Stimulated activated CD8-positive, alpha-beta memory T cell treated with anti-CD3 and anti-CD28 coated beads, Interleukin-7, amount 100 ng/mL, for 4 hours (primary cell): ENCODE results near the gene BRF1.
"Not testable (repeated sequence)": the region's sequence is repeated elsewhere in the genome, so short reads cannot be mapped to it uniquely, and the experiment has no call there.

Experiments used
- DNase-seq, 2 donors: peaks; one replicate each; pipeline ENCODE4 v3.0.0-alpha.2; 2020; ENCODE audit warnings: low read depth in 2 of 2

Gene BRF1

DNA sequence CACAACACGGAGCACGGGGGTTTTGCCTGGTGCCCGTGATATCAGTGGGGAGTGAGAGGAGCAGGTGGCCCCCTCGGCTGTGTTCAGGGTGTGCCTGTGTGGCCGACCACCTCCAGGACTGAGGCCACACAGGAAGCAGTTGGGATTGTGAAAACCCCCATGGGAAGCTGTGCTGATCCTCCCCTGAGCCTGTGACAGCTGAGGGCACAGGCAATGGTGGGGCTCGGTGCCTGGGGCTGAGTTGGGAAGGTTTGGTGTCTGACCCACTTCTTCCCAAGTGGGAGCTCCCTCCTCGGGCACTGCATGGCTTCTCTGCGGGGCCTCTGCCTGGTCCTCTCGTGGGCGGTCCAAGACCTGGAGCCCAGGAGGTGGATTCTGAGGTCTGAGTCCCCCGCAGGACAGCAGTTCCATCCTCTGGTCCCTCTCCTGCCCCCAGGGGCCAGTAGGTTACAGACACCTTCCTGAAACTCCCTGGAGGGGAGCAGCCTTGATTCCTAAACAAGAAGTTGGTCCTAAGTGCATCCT lies 31.6 kb upstream of the BRF1 start:
- no peak for DNase-seq

DNA sequence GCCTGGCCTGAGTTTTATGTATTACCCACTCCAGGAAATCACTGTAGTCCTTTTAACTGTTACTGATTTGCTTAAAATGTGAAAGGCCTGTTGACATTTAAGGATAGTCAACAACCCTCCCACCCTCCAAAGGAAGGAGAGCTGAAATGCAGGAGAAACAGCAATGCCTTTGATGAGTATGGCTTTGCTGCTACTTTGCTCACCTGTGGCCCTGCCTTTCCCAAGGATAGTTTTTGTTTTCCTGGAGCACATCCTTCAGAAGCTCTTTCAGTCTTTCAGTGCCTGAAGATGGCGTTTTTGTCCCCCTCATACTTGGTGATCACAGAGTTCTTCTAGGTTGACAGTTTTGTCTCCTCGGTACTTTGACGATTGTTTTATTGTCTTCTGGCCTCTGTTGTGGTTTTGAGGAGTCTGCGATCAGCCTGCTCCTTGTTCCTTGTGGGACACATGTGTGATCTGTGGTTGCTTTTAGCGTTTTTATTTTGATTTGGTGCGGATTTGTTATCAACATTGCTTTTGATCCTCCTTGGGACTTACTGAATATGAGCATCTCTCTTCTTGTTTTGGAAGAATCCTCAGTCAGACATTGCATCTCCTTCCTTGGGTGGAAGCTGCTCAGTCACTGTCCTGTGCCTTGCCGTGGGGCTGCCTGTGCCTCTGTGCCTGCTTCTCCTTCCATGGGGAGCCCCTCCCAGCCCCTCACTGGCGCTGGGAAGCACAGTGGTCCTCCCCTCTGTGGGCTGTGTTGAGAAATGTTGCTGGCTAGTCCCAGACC lies 31.0 kb upstream of the BRF1 start:
- DNase-seq = no peak

DNA sequence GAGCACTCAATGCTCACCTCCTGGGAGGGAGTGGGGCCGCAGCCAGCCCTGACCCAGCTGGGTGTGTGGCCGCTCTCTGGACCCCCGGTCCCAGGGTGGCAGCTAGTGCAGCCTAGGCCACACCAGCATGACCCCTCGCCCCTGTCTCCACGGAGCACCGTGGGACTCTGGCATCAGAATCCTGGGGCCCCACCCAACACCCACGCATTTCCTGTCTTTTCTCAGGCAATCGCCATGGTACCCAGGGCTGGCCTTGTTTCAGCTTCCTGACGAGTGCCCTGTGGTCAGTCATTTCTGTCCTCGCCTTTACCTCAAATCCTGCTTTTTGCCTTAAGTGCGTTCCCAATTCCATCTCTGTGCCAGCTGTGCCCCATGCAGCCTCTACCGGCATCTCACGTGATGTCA lies 29.7 kb upstream of the BRF1 start:
- no peak for DNase-seq

DNA sequence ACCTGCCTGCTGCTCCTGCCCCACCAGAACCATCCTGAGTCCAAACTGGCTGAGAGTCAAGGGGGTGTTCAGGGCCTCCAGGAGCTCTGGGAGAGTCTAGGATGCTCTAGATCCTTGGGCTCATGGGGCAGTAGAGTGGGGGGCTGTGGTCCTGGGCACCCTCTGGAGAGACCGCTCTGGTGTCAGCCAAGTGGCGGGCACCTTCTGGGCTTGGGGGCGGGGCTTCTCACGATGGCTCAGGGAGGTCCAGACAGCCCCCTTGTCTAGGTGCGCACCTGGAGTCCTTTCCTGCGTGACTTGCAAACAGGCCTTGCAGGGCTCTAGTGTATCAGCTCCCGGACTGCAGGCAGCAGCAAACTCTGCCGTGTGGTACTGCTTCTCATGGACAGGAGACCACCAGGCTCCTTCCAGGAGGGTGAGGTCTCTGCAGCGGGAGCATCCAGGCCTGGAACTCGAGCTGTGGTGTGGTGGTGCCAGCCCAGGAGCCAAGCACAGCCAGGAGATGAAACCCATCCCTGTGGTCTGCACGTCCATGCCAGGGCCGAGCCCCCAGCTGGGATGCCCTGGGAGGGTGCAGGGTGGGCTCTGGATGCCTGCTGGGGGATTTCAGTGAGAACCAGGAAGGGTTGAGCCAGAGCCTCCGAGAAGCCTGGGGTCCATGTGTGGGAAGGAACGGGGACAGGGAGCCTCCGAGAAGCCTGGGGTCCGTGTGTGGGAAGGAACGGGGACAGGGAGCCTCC lies 28.8 kb upstream of the BRF1 start:
- no peak for DNase-seq

DNA sequence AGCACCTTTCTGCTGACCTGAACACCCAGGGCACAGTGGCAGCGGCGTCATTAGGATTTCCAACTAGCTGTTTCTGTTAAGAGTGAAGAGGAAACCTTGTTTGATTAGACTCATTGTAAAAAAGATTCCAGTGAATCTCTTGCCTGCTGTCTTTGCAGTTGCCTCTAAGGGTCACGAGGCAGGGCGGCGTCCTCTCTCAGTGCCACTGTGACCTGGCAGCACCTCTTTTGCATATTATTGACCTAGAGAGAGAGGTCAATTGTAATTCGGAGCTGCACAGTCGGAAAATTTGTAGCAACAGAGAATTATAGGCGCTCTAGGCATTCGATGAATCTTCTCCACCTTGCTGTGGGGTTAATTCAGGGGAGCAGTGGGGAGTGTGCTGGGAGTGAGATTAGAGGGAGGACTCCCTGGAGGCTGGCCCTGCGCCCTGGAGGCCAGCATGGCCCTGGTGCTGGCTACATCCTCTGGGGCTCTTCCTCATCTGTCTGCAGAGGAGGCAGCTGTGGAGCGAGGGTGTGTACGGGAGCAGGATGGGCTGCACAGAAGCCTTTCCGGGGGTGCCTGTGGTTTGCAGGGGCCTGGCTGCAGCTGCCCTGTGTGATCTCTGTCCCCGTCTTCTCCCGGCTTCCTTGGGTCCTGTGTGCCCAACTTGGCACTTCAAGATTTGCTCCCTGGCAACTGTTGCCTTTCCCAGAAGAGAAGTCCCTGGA lies 28.0 kb upstream of the BRF1 start:
- no peak for DNase-seq

DNA sequence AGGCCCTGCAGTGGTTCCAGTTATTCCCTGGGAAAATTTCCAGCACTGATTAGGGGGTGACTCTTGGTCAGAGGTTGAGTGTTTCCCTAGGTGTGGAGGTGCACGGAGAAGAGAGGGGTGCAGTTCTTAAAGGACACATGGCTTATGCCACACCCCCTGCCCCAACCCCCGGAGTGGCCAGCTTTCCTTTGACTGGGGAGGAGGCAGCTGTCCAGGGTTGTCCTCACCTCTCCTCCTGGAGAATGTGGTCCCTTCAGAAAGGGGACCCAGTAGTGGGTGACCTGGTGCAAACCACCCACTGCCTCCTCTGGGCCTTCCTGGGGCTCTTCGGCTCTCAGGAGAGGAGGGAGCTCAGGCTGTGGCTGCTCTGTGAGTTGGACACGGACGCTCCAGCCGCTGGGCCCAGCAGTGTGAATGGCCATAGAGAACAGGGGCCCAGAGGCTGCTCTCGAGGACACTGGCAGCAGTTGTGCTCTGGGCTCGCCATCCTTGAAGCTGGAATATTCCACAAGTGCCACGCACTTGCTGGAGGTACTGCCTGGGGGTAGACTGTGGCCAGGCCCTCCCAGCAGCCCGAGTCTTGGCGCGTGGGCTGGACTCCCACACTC lies 27.4 kb upstream of the BRF1 start:
- no peak for DNase-seq

DNA sequence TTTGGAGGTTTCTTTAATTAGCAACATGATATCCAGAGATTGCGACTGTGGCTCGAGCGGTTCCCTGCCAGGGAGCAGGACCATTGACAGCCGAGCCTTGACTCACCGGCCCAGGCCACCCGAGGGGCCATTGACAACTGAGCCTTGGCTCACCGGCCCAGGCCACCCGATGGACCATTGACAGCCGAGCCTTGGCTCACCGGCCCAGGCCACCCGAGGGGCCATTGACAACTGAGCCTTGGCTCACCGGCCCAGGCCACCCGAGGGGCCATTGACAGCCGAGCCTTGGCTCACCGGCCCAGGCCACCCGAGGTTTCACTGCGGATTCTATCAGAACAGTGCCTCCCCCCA lies 26.9 kb upstream of the BRF1 start:
- not testable (repeated sequence) for DNase-seq

DNA sequence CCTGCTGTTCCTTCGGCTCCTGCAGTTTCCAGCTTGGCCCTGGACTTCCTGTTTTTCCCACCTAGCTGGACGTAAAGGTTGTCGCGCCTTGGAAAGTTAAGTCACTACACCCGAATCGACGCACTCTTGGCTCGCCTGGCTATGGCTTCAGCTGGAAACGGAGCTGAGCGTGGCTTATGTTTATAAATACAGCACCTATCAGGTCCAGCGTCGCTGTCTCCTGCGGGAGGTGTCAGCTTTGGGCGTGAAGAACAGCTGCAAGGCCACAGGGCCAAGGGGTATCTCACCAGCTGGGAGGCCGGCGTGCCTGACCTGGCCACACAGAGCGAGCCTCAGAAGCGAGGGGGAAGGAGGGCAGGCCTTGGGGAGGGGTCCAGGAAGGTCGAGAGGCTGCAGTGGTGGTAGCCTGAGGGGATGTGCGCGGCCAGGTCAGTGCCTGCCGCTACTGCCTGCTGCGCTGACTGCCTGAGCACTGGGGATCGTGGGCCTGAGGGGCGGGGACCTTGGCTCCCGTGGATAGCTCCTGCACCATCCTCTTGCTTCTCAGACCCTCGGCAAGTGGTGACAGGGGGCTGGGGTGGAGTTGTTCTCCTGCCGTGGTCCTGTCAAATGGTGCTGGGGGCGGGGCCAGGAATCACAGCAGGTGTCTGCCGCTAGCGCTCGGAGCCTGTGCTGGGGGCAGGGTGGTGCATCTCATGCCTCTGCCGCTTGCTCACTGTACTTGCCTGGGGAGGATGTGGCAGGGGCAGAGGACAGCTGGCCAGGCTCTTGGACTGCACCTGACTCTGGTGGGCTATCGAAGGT lies 26.3 kb upstream of the BRF1 start:
- DNase-seq = no peak

DNA sequence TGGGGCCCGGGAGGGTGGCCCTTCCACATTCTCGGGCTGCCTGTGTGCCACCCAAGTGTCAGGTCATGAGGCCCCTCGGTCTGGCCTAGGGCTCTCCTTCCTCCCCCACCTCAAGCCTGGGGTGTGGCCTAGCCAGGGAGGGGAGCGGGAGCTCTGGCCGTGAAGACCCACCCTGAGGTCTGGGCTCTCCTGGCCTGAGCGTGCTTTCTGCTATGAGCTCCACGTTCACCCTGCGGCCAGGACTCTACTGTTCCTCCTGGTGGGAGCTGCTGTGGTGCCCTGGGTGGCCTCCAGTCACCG lies 25.7 kb upstream of the BRF1 start:
- no peak for DNase-seq

DNA sequence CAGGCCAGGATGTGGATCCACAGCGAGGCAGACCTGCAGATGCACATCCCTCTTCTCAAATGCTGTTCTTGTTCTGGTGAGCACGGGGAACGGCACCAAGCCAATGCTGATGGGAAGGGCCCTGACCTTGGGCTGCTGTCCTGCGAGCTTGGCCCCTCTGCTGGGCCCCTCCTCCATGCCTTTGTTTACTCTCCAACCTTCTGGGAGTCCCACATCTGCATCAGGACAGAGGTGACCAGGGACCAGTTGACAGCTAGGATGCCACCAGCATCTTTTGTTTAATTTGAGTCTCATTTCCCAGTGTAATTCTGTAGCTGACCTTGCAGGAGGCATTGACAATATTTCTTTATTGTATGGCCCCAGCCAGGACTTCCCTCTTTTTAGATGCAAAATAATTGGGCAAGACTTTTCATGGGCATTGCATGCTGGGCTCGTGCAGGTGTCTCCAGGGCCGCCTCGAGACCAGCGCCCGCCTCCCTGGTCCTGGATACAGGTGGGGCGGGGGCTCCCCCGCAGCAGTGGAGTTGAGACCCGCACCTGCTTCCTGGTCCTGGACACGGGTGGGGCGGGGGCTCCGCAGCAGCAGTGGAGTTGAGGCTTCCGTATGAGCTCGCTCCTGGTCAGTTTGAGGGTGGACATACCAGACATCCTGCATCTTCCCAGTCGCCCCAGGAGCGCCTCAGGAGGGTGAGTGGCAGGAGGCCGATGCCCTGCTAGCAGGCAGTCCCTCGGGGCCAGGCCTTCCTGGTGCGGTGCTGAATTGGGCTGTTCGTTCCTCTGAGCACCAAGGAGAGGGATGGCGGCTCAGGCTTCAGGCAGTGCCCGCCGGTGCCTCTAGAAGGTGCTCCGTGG lies 25.1 kb upstream of the BRF1 start:
- no peak for DNase-seq

DNA sequence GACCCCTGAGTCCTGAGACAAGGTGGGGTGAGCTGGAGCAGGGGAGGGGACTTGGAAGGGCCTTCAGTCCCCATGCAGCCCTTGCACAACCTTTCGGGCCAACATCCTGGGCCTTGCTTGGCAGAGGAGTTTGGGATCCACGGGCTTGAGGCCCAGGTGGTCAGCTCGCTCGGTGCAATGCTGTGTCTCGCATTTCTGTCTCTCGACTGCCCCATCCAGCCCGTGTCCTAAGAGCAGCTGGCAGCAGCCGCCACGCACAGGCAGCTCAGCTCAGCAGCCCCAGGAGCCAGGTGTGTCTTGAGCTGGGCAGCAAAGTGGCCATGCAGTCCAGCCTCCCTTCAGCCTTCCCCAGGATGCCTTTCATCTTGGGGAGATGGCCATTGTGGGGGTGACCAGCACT lies 24.5 kb upstream of the BRF1 start:
- no peak for DNase-seq

DNA sequence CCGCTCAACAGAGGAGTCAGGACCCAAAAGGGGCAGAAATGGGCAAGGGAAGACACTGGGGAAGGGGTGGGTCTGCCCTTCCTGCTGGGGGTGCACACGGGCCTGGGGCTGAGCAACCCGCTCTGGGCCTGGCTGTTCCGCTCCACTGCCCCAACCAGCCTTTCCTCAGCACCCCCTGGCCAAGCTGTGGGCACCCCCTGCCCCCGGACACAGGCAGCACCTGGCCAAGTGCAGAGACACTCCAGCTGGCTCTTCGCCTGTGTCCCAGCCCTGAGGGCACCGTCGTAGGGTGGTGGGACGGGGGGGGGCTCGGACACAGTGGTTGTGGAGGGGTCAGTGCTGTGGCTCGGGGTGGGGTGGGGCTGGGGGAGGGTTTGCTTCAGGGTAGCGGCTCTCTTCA lies 24.1 kb upstream of the BRF1 start:
- DNase-seq = no peak

DNA sequence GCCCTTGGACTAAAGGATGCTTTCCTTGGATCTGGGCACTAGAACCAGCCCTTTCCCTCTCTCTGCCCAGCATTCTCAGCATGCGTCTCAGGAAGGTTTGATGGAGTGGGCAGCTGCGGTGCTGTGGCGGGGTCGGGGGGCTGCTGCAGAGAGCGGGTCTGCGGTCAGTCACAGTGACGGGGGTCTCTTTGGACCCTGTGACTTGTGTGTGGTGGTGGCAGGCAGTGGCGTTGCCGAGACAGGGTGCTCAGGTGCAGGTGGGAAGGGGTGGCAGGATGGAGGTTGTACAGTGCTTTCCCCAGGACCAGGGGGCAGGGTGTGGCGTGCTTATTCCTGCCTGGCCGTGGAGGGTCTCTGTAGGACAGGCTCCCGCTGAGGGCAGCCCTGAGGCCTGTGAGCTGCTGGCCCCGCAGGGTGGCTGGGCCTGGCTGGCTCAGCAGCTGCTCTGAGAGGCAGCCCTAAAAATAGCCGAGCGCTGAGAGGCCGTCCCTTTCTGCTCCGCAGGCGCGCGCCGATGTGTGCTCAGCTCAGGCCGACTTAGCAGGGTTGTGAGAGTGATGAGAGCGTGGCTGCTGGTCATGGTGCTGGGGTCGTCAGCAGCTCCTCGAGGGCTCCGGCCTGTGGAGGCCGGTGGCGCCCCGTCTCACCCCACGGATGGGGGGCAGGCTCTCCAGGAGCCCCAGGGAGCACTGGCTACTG lies 23.4 kb upstream of the BRF1 start:
- no peak for DNase-seq

DNA sequence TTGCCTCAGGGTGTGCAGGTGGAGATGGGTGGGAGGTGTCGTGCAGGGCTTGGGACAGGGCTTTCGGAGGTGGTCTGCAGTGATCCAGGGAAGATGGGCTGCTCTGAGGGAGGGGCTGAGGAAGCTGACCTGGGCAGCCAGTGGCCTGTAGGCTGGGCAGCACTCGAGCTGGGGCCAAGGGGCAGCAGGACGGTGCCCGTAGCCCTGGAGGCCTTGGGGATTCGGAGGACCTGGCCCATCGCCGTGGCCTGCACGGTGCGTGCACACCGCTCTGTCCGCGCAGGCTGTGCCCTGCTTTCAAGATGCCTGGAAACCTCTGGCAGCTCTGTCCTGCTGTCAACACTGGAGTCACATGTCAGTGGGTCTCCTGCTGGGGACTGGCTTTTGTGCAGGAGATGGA lies 22.9 kb upstream of the BRF1 start:
- DNase-seq = no peak

DNA sequence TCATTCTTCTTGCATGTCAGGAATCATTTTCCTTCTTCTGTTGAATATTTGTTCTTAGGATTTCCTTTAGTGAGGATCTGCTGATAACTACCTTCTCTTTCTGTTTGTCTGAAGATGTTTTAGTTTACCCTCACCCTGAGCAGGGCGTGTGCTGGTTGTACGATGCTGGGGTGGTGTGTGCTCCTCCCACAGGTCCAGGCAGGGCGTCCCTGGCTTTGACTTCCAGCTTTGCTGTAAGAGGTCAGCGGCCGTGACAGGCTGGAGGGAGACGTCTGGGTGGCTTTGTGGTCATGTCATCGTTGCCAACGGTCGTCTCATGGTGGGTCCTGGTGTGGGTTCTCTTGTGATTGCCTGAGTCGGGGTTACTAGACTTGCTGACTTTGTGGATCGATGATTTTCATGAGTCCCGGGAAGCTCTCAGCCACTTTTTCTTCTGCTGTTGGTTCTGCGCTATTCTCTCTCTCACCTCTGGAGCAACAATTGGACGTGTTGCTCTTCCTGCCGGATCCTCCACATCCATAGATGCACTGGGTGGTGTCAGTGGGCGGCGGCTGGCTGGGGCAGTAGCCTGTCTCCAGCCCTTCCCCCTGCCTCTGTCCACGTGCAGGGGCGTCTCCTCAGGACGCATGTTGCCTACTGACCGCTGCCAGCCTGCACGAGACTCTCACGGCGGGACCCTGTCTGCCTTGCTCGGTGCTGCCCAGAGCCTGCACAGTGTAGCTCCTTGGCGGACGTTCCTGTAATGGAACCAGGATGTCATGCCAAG lies 22.2 kb upstream of the BRF1 start:
- DNase-seq = no peak

DNA sequence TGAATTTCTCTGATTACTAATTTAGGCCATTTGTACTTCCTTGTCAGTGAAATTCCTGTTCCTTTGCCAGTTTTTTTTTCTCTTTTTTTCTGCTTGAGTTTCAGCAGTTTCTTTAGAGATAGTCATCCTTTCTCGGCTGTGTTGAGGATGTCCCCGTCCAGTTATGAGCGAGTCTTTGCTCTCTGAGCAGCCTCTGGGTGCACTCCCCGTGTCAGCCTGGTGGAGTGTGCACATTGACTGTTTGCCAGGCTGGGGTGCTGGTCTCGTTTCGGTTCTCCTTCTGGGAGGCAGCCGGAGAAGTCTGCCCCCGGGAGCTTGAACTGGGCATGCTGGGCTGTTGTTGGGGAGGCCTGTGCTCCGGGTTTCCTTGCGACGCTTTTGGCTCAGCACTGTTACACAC lies 16.7 kb upstream of the BRF1 start:
- no peak for DNase-seq

DNA sequence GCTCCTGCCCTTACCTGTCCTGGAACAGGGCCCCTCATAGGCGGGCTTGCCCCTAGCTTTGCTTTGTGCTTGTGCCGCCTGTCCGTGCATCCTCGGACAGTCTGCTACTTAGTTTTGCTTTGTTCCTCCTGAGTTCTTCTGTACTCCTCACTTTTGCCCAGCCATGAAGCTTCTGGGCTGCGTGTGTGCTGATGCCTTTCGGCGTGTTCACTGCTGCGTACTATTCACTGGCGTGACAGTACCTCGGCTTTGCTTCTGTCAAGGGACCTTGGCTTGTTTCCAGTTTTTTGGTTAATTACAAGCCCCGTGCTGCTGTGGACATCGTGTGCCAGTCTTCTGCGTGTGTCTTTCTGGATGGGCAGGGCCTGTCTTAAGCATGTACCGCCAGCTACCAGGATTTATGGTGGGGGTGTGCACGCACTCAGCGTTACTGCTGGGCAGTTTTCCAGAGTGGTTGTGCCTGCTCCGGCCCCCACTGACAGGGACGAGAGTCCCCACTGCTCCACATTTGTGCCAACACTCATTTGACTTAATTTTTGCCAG lies 16.2 kb upstream of the BRF1 start:
- no peak for DNase-seq

DNA sequence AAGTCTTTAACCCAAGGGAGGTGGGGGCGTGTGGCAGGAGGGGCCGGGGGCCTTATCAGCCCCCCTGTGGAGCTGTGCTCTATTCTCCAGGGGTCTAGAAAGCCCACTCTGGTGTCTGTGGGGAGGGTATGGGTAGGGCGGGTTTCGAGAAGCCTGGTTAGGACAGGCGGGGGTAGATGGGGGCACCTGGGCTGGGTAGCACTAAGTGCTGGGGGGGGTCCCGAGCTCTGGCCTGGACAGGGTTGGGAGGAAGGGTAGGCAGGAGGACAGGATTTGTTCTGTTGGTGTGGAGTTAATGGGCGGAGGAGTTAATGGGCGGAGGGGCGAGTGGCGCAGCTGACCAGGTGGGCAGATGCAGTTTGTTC lies 15.8 kb upstream of the BRF1 start:
- DNase-seq = no peak

DNA sequence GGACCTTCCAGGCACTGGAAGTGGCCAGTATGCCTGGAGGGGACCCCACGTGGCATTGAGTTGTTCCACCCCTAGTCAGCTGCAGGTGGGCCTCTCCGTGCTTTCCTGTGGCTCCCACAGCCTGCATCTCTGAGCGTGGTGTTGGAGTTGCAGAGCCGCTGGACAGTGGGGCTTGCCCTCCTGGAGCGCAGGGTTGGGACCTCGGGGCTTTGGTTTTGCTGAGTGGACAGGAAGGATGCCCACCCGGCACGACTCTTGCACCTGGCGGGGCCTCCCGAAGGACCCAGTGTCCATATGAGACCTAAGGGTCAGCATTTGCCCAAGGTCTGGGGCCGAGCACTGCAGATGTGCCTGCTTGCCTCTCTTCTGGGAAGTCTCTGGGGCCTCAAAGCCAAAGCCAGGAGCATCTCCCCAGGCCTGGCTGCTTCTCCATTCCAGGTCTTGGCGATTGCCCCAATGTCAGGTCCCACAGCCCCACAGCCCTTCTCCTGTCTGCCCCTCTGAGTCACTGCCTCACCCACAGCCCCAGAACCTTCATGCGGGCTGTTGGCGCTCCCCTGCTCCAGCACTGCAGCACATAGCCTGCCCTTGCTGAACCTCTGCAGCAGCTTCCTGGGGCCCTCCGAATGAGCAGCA lies 15.3 kb upstream of the BRF1 start:
- DNase-seq = no peak
